Kidney epithelial cell (primary cell): ENCODE results near the gene IL27RA. TPM values are rescaled to one million over a fixed set of nuclear protein-coding genes. Genes with fewer than 3 reads are reported as not detected.

Experiments
- DNase-seq: peaks from one replicate; pipeline ENCODE4 v3.0.0-alpha.2; 2010; ENCODE audit warnings: low read depth
- H3K27me3 ChIP-seq: 2 replicates; pipeline ENCODE4 v1.6.0; 2011; ENCODE audit warnings: low read length; ENCODE audit not compliant: control insufficient read depth, insufficient read depth
- H3K36me3 ChIP-seq: 2 replicates; pipeline ENCODE4 v1.5.1; 2011; ENCODE audit warnings: low read length; ENCODE audit not compliant: control insufficient read depth, insufficient read depth
- H3K4me3 ChIP-seq: 2 replicates; pipeline ENCODE4 v1.5.1; 2011; ENCODE audit warnings: low read depth, mild to moderate bottlenecking, control low read depth, low read length
- total RNA-seq: library from RNA; depleted of rRNA; stranded (reverse); fragments of >200 nt; gene quantifications from 2 replicates; pipeline ENCODE4 v1.2.3, GENCODE V29; 2015
- TF ChIP-seq, protein P1 (sequence below): IDR thresholded peaks from 2 replicates; pipeline ENCODE4 v1.5.1; 2011; ENCODE audit warnings: mild to moderate bottlenecking, moderate library complexity, low read length, control low read depth, inconsistent platforms; ENCODE audit not compliant: insufficient read depth, poor library complexity, severe bottlenecking

Gene IL27RA
- total RNA-seq, 1 donor from 2014 or later: 4.1 TPM

DNA sequence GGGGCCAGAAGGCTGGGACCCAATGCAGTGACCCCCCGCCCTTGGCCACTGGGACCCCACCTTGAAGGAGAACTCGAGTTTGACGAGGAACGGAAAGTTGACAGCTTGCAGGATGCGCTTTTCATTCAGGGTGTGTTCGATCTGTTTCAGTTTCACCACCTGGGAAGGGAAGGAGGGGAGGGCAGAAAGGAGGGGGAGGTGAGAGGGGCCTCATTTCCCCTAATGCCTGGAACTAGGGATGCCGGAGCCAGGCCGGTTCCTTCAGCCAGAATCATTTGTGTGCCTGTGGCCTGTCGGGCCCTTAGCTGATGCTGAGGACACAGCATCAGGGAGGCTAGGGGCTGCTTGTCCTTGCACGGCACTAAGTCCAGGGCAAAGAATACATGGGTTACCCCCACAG lies 71.2 kb downstream of the IL27RA start:
- Histone ChIP-seq H3K27me3 (no peaks in the 10 kb centered on the region), H3K4me3 (no peak overlapping the region), H3K36me3 (peaks cover 2% of the 10 kb centered on the region)
- TF ChIP-seq, protein P1, sequence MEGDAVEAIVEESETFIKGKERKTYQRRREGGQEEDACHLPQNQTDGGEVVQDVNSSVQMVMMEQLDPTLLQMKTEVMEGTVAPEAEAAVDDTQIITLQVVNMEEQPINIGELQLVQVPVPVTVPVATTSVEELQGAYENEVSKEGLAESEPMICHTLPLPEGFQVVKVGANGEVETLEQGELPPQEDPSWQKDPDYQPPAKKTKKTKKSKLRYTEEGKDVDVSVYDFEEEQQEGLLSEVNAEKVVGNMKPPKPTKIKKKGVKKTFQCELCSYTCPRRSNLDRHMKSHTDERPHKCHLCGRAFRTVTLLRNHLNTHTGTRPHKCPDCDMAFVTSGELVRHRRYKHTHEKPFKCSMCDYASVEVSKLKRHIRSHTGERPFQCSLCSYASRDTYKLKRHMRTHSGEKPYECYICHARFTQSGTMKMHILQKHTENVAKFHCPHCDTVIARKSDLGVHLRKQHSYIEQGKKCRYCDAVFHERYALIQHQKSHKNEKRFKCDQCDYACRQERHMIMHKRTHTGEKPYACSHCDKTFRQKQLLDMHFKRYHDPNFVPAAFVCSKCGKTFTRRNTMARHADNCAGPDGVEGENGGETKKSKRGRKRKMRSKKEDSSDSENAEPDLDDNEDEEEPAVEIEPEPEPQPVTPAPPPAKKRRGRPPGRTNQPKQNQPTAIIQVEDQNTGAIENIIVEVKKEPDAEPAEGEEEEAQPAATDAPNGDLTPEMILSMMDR: no peak
- no peak for DNase-seq

Other genes with a start within 250 kb of the IL27RA start
- 25.7 and 25.9 TPM in 2 replicates for gene ZSWIM4, start 236.3 kb upstream of the IL27RA start, total RNA-seq
- gene NANOS3, start 154.6 kb upstream of the IL27RA start, total RNA-seq: 0.68 TPM in 1 of 2 replicates, not detected in the other
- 1.7 and 2.5 TPM in 2 replicates for gene BRME1, start 125.6 kb upstream of the IL27RA start, total RNA-seq
- gene CC2D1A, start 125.6 kb upstream of the IL27RA start, total RNA-seq: 26.5 and 32.0 TPM in 2 replicates
- gene PODNL1, start 93.3 kb upstream of the IL27RA start, total RNA-seq: not detected in 2 replicates
- 23.7 and 37.2 TPM in 2 replicates for gene DCAF15, start 79.3 kb upstream of the IL27RA start, total RNA-seq
- 6.8 and 7.0 TPM in 2 replicates for gene RFX1, start 25.4 kb upstream of the IL27RA start, total RNA-seq
- not detected in 2 replicates for gene RLN3, start 3.6 kb upstream of the IL27RA start, total RNA-seq
- gene PALM3, start 30.3 kb downstream of the IL27RA start, total RNA-seq: not detected in 2 replicates
- 0.68 and 1.5 TPM in 2 replicates for gene MISP3, start 41.0 kb downstream of the IL27RA start, total RNA-seq
- not detected in 2 replicates for gene C19orf67, start 54.0 kb downstream of the IL27RA start, total RNA-seq
- gene SAMD1, start 59.0 kb downstream of the IL27RA start, total RNA-seq: 21.8 and 42.0 TPM in 2 replicates
- 37.3 and 44.5 TPM in 2 replicates for gene PRKACA, start 86.0 kb downstream of the IL27RA start, total RNA-seq
- 4.4 and 5.7 TPM in 2 replicates for gene ASF1B, start 104.8 kb downstream of the IL27RA start, total RNA-seq
- 15.0 and 20.6 TPM in 2 replicates for gene ADGRL1, start 174.4 kb downstream of the IL27RA start, total RNA-seq